Left colon (tissue), 2 donors: Measurements from ENCODE around the gene CPLX1. TPM values are rescaled to one million over a fixed set of nuclear protein-coding genes. Genes with fewer than 3 reads are reported as not detected.
"Not testable (repeated sequence)": the region's sequence is repeated elsewhere in the genome, so short reads cannot be mapped to it uniquely, and the experiment has no call there.

Experiments
- ATAC-seq: fragments of 200-7000 bp; cut with Tn5 transposase; one replicate; pipeline ENCODE4 v1.9.1; 2020; ENCODE audit warnings: mild to moderate bottlenecking, moderate library complexity
- DNase-seq, 2 donors: peaks; one replicate each; pipeline ENCODE4 v3.0.0-alpha.2; 2020
- intact Hi-C, 2 donors: fragments of 100-400 bp; cut with DNase I in 1 of 2; cut with micrococcal nuclease in 1 of 2; formaldehyde crosslinking; loops; one replicate each; pipeline versions ENCODE4 v1.11.2 to v1.14.0; 2022; cut with DNase I, micrococcal nuclease
- total RNA-seq, 2 donors: library from RNA; stranded (reverse); fragmentation: NEBNext Ultra II Directional; extraction: Animal tissue kit (Norgen Biotek cat#: 25700); gene quantifications; one replicate each; pipeline ENCODE4 v1.2.1, GENCODE V29; 2021
- donor health status: DM: no; HTN: no; CAD: no.
- donor health status: DM: yes; HTN: yes; CAD: no.

The CPLX1 gene
- total RNA-seq, 2 donors from 2014 or later: 2.7 to 3.5 TPM

DNA sequence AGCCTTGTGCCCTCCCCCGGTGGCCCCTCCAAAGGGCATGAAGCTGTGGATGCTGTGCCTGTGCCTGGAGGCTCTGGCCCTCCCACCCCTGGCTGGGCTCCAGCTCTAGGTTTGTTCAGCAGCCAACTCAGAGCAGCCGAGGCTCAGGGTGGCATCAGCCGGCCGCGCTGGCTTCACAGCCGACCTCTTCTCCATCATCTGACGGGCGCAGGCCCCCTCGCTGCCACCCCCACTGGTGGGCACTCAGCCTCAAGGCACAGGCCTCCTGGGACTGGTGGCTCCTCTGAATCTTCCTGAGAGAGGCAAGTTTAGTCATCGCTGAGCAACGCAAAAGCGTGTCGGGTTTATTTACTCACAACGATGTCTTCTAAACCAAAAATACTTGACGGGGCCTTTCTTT lies 74.3 kb downstream of the CPLX1 start:
- no peak for ATAC-seq
- intact Hi-C loops: no loop called here
- DNase-seq: no peak

DNA sequence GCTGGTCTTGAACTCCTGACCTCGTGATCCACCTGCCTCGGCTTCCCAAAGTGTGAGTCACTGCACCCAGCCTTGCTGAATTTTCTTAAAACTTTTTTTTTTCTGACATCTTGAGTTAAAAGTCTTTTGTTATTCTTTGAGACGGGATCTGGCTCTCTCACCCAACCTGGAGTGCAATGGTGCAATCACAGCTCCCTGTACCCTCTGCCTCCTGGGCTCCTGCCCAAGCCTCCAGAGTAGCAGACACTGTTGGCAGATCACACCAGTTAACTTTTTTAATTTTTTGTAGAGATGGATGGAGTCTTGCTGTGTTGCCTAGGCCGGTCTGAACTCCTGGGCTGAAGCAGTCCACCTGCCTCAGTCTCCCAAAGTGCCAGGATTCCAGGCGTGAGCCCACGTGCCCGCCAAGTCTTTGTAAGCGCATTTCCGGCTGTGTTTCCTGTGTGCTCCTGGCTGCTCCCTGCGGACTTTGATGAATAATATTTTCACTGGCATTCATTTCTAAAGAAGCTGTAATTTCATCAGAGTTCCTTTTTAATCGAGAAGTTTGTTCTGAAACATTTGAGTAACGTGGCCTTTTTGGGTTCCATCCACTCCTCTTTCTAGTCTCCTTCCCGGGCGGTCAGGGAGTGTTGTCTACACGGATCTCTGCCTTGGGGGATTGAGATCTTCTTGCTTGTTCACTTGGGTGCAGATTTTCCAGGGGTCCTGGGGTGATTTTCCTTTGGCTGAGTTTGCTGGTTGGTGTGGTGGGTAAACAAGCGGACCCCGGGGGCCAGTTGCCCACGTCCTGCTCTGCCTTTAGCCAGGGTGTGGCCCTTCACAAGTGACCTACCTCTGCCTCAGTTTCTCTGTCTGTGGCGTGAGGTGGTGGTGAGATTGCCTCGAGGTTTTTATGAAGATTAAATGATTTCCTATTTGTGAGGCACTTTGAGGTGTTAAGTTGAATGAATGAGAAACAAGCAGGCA lies 75.9 kb downstream of the CPLX1 start:
- ATAC-seq: no peak
- intact Hi-C loops: no loop called here
- no peak for DNase-seq

DNA sequence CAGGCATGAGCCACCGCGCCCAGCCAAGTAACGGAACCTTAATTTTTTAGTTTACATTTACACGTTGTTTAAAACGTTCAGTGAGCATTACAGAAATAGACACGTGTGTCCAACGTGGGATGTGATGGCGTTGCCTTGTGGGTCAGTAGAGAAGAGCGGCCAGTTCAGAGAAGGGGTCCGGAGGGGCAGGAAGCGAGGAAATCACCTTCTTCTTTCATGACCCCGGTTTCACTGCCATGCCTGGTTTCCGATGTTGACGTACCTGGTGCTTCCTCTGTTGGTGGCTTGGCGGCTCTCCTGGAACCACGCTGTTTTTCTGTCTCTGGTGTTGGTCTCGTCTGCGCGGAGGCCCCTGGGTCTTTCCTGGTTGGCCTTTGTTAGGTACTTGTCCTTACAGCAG lies 77.5 kb downstream of the CPLX1 start:
- ATAC-seq: no peak
- intact Hi-C loops: no loop called here
- DNase-seq: no peak

DNA sequence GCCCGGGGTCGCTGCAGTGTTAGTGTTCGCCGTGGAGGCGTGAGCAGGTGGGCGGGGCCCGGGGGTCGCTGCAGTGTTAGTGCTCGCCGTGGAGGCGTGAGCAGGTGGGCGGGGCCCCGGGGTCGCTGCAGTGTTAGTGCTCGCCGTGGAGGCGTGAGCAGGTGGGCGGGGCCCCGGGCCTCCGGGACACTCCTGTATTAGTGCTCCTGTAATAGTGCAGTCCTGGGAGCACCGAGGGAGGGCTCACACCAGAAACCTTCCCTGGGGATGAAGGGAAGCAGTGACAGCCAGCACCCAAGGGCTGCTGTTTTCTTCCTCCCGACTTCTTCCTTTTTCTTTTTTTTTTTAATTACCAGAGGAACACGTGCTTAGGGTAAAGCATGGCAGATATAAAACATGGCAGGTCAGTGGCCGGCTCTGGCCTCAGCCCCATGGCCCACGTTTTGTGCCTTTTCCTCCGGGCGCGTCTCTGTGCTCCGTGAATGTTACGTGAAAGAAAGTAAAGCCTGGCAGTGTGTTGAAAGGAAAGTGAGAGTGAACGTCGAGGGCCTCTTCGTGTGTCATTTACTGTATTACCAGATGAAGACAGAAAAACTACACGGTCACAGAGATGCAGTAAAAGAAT lies 78.3 kb downstream of the CPLX1 start:
- ATAC-seq: no peak

DNA sequence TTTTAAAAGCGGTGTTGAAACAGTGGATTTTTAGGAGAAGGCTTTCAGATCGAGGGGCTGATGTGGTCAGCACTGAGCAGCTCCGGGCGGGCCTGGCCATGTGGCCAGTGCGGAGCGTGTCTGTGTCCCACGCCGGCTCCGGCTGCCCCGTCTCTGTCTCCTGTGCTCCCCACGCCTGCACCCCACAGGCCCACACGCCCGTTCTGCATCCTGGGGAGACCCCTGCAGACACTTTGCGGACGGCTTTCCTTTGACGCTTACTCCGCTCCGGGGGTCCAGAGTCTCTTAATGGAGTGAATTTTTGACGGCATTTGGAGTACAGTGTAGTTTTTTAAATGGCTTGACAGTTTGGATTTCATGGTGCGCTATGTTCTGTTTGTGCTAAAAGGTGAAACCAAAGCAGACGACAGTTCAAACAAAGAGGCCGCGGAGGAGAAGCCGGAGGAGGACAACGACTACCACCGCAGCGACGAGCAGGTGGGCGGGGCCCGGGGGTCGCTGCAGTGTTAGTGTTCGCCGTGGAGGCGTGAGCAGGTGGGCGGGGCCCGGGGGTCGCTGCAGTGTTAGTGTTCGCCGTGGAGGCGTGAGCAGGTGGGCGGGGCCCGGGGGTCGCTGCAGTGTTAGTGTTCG lies 81.6 kb downstream of the CPLX1 start:
- no peak for ATAC-seq

More for the DNA sequence above, 78.3 kb downstream of the CPLX1 start:
- DNase-seq: no peak
- intact Hi-C loops: no loop called here

DNA sequence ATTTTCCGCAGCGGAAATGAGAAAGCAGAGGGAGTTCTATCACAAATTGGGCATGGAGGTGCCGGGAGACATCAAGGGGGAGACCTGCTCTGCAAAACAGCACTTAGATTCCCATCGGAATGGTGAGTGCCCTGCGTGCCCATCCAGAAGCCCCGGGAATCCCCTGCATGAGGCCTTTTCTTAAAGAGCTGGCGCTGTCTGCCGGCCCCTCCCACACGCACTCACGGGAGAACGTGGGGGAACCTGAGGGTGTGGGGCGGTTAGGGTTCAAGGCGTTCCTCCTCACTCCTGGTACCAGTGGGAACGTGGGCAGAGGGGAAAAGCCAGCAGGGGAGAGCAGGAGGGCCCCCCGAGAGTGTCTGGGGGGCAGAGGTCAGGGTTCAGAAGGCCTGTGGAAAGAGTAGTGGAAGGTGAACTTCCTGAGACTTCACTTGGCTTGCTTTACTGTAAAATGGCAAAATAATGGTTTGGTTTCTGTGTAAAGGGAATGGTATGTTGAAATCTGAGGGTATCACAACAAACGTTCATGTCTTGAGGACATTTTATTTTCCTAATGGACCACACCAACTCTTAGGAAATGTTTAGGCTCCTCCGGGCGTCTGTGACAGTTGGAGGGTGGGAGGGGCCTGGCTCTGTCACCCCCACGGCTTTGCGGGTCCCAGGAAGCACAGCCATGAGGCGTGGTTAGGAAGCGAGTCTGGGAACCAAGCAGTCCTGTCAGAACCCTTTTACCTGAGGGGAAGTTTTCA lies 82.3 kb downstream of the CPLX1 start:
- intact Hi-C loops: no loop called here
- ATAC-seq: no peak
- DNase-seq: no peak

More for the DNA sequence above, 81.6 kb downstream of the CPLX1 start:
- intact Hi-C loops: no loop called here
- no peak for DNase-seq

DNA sequence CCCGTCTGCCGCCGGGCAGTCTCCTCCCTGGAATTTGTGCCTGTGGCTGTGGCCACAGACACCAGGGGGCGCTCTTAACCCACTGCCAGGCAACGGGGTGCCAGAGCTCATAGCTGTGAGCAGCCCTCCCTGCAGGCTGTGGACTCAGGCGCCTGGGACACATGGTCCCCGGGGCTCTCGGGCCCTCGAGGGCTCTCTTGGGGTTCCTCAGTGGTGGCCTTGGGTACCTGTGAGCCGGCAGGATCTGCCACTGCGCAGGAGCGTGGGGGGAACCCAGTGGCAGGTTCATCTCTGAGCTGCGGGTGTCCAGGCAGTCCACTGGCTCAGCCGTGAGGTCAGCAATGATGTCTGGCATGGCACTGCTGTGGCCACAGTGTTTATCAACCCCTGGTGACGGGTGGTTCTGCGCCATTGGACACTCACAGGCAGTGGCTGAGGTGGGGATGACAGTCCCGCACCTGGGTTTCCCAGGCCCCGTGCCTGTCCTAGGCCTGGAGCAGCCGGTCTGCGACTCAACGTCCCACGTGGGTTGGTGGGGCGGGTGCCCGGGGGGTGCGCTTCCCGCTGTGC lies 83.1 kb downstream of the CPLX1 start:
- DNase-seq: peak in 1 of 2 donors; percentile 80
- intact Hi-C loops: no loop called here
- peak; percentile 81 for ATAC-seq

DNA sequence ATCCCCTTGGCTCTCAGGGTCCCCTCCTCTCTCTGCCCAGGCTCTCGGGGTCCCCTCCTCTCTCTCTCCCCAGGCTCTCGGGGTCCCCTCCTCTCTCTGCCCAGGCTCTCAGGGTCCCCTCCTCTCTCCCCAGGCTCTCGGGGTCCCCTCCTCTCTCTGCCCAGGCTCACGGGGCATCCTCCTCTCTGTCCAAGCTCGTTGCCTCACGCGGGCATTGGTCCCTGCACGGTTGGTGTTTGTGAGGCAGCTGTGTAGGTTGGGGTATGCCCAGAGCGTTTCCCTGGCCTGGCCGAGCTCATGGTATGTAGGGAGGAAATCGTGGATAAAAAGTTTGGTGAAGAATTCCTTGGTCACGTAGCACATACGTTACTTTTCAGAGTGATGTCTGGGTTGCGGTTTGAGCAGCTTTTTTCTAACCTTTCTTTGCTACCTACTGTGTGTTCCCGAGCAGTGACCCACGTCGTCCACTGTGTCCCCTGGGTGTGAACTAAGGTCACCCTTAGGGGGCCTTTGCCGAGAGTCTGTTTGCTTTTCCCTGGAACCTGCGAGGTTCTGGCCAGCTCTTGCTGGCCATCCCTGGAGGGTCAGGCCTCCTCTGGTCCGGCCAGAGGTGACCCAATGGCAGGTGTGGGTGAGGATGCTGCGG lies 83.7 kb downstream of the CPLX1 start:
- ATAC-seq (no peak), DNase-seq (no peak)
- intact Hi-C loops: no loop called here

DNA sequence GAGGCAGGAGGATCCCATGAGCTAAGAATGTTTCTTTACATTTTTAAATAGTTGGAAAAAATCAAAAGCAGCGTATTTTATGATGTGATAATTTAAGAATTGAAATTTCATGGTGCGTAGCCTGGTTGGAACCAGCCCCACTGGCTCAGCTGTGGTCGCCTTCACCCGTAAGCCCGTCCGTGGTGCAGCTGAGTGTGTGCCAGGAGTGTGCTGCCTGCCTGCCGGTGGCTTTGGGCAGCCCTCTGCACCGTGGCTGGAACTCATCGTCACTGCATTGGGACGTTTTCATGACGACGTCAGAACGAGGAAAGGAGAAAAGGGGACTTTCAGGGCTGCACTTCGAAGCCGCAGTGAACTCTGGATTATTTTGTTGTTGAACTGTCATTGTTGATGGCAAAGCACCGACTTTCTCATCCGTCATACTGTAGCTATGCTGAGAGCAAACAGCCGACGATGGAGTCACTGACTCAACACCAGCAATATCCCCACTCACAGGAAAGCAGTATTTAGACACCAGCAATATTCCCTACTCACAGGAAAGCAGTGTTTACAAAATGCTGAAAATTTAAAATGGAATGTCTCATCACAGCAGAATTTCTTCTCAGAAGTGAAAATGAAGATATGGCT lies 85.2 kb downstream of the CPLX1 start:
- ATAC-seq (no peak), DNase-seq (no peak)
- intact Hi-C loops: no loop called here

DNA sequence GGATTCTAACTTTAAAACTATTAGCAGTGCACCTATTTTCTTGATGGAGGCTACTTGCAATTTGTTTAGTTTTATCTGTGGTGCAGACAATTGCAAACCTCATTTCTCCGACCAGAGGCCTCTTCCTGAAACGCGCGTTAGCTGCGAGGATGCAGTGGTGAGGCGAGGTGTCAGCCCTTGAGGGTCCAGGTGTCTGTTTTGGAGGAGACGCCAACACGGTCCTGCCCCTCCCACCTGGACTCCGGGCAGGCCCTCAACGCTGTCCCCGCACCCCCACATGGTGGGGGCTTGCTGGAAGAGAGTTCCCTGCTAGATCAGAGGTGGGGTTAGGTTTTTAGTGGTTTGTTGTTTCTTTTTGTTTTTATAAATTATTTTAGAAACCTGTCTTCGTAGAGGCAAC lies 85.9 kb downstream of the CPLX1 start:
- ATAC-seq (no peak), DNase-seq (no peak)
- intact Hi-C loops: no loop called here

DNA sequence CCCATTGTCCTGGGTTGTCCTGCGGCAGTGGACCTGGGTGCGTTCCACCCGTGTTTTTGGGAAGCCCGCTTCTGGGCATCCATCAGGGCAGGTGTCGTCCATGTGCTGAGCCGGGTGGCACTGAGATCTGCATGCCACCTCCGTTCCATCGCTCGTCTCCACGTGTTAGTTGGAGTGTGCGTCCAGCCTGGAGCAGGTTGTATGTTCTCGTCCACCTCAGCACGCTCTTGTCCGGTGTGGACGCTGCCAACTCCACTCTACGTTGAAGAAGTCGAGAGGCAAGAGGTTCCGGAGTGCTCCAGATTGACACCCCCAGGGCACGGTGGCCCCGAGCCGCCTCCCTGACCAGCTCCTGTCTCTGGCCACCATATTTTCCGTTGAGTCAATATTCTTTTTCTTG lies 86.4 kb downstream of the CPLX1 start:
- intact Hi-C loops: no loop called here
- DNase-seq (no peak), ATAC-seq (no peak)

DNA sequence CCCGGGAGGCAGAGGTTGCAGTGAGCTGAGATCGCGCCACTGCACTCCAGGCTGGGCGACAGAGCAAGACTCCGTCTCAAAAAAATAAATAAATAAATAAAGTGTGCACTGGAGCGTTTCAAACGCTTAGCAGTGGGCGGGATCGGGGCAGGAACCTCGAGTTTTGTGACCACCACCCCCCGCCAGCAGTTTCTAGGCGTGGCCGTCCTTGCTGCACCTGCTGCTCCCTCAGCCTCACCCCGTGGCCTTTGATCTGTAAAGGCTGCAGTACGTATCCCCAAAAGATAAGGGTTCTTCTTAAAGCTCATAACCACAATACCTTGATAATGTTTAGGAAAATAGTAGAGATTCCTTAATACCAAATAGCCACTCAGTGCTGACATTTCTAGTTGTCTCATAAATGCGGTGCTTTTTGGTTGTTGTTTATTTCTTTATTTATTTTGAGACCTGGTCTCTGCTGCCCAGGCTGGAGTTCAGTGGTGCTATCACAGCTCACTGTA lies 87.1 kb downstream of the CPLX1 start:
- DNase-seq (peak; percentile 69 to 73), ATAC-seq (peak; percentile 82)
- intact Hi-C loops: no loop called here

DNA sequence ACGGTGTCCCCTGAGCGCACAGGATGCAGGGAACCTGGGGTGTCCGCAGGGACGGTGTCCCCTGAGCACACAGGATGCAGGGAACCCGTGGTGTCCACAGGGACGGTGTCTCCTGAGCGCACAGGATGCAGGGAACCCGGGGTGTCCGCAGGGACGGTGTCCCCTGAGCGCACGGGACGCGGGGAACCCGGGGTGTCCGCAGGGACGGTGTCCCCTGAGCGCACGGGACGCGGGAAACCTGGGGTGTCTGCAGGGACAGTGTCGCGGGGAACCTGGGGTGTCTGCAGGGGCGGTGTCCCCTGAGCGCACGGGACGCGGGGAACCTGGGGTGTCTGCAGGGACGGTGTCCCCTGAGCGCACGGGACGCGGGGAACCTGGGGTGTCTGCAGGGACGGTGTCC lies 89.4 kb downstream of the CPLX1 start:
- ATAC-seq, intact Hi-C loops, DNase-seq: not testable (repeated sequence)

DNA sequence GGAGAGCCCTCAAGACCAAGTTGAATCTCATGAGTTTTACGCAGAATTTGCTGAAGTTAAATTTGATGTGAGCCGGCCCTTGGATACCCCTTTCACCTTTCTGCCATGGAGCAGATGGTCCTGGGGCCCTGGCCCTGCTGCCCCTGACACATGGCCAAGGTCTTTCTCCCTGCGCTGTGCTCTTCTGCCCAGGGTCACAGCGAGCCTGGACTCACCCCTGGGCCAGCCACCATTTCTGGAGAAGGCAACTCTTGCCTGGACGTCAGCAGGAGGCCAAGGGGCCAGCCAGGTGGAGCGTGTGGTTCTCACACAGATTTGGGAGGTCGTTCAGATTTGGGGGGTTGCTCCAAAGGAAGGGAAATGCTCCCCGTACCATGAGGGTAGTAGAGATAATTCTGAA lies 90.3 kb downstream of the CPLX1 start:
- intact Hi-C loops: no loop called here
- DNase-seq (no peak), ATAC-seq (no peak)
